ENCODE data around the gene MPV17L2.

GRCh38 chr19:18164072-18164471, 28.9 kb upstream of the MPV17L2 start:
- no peak for TF ChIP-seq CEBPB (IDR thresholded peaks at IDR 0.05; ENCODE audit: low read depth, low read length)
- no peak for TF ChIP-seq RAD21 (IDR thresholded peaks at IDR 0.05; ENCODE audit: low read length)
- TF ChIP-seq, protein P1, sequence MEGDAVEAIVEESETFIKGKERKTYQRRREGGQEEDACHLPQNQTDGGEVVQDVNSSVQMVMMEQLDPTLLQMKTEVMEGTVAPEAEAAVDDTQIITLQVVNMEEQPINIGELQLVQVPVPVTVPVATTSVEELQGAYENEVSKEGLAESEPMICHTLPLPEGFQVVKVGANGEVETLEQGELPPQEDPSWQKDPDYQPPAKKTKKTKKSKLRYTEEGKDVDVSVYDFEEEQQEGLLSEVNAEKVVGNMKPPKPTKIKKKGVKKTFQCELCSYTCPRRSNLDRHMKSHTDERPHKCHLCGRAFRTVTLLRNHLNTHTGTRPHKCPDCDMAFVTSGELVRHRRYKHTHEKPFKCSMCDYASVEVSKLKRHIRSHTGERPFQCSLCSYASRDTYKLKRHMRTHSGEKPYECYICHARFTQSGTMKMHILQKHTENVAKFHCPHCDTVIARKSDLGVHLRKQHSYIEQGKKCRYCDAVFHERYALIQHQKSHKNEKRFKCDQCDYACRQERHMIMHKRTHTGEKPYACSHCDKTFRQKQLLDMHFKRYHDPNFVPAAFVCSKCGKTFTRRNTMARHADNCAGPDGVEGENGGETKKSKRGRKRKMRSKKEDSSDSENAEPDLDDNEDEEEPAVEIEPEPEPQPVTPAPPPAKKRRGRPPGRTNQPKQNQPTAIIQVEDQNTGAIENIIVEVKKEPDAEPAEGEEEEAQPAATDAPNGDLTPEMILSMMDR (conservative IDR thresholded peaks at IDR 0.05; ENCODE audit: low read depth, low read length), result no peak
- TF ChIP-seq NFE2L2 (IDR thresholded peaks at IDR 0.05; ENCODE audit: low read depth, low read length), result no peak
- no peak for TF ChIP-seq POLR2A (IDR thresholded peaks at IDR 0.05; ENCODE audit: low read depth, low read length)
- no peak for TF ChIP-seq MXI1 (IDR thresholded peaks at IDR 0.05; ENCODE audit: borderline replicate concordance, low read depth, low read length)
- TF ChIP-seq CHD1 (IDR thresholded peaks at IDR 0.05; ENCODE audit: low read depth, low read length), result no peak

Measured in IMR-90 (cell line).